Vagina (tissue), 2 donors: ENCODE results near the gene ATXN1.

Source experiments
- CTCF ChIP-seq, 3 experiments: fragments of 450-650 bp in 2 of 3; fragments of 200-600 bp in 1 of 3; sonication (generic) in 1 of 3; IDR thresholded peaks; one replicate each; pipeline ENCODE4 v1.5.1; 2017 to 2019; ENCODE audit warnings: antibody characterized with exemption in 3 of 3, mild to moderate bottlenecking in 2 of 3, moderate library complexity in 2 of 3
- POLR2A ChIP-seq, 2 donors: fragments of 450-650 bp; IDR thresholded peaks; one replicate each; pipeline ENCODE4 v1.6.1; 2017; ENCODE audit warnings: antibody characterized with exemption in 2 of 2, mild to moderate bottlenecking in 2 of 2, moderate library complexity in 2 of 2

- TF ChIP-seq CTCF (IDR thresholded peaks at IDR 0.05) = no peak
- TF ChIP-seq POLR2A (IDR thresholded peaks at IDR 0.05) = no peak
Measured at GRCh38 chr6:16759181-16759645, 2.0 kb downstream of the ATXN1 start.
